SU-DHL-6 (cell line): ENCODE results near the gene TBC1D5.

Source experiments
- CTCF ChIP-seq: fragments of 200-600 bp; sonication (generic); IDR thresholded peaks from one replicate; pipeline ENCODE4 v1.5.1; 2017; ENCODE audit warnings: antibody characterized with exemption, mild to moderate bottlenecking, low read length, moderate library complexity; ENCODE audit not compliant: insufficient read depth, poor library complexity, severe bottlenecking
- EZH2phosphoT487 ChIP-seq: fragments of 200-600 bp; sonication (generic), shearing (Covaris generic); conservative IDR thresholded peaks from 2 replicates; pipeline ENCODE4 v1.6.1; 2018; ENCODE audit warnings: mild to moderate bottlenecking, antibody characterized with exemption, low read length, moderate library complexity, mixed read lengths

DNA sequence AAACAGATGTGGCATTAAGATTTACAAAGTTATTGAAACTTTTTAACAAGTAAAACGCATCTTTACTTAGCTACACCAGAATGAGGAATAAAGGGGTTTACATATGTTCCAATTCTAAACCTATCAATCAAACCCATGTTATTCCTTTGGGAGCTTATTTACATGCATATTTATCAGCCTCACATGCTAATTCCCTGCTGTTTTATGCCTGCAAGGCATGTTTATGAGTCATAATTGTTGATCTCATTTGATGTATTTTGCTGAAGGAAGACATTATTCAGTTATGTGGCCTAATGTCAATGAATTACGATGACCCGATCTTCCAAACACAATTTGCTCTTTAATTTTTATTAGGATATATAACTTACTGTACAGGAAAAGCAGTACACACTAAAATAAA lies 272.9 kb downstream of the TBC1D5 start:
- no peak for TF ChIP-seq CTCF
- TF ChIP-seq EZH2phosphoT487 = no peak
